Jurkat, Clone E6-1 (cell line): ENCODE data around the gene PPA1. TPM values are rescaled to one million over a fixed set of nuclear protein-coding genes. Genes with fewer than 3 reads are reported as not detected.
"Not testable (repeated sequence)": the region's sequence is repeated elsewhere in the genome, so short reads cannot be mapped to it uniquely, and the experiment has no call there.

Experiments
- DNase-seq: peaks from one replicate; pipeline ENCODE4 v3.0.0-alpha.2; 2011; ENCODE audit warnings: low read depth, low spot score
- H3K4me3 ChIP-seq: 2 replicates; pipeline ENCODE4 v1.5.1; 2011; ENCODE audit warnings: mild to moderate bottlenecking, low read length, control low read depth, moderate library complexity
- polyA plus RNA-seq: library from polyadenylated mRNA; unstranded; fragments of >200 nt; gene quantifications from one replicate; pipeline ENCODE4 v1.2.1, GENCODE V29; 2012; ENCODE audit warnings: missing spikeins; ENCODE audit not compliant: insufficient read length, insufficient read depth

Gene PPA1
- polyA plus RNA-seq = 302 TPM

DNA sequence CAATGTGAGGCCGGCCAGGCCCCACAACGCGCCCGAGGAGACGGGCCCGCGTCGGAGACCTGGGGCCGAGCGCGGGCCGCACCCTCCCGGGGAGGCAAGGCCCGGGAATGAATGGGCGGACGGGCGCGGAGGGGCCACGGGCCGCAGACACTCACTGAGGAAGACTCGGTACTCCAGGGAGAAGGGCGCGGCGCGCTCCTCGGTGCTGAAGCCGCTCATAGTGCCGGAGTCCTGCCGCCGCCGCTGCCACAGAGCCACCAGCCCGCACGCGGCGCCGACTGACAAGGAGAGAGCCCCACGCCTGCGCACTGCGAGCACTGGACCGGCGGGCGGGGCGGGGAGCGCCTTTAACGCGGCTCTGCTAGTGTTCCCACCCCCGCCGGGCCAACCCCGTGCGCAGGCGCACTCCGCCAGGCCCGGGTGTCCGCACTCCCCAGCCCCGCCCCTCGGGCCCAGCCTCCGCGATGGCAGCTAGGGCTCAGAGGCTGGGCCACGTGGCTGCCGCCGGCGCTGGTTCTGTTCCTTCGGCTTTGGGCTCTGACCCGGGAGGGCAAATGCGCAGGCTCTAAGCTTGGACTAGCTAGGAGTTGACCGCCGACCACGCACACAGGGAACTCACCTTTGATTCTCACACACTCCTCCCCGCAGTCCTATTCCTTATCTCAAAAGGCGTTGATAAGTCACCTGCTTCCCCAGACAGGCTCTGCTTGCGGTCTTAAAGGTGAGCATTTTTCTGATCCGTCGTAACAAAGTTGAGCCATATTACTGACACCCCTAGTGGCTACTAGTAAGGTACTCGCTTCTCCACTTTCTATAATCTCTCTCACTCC is at the start of gene PPA1:
TSS of gene PPA1 (minus strand) at position 321 of the 830 bp plus-strand sequence. CDS start at position 219, 102 bp downstream.
- DNase-seq = peak; percentile 92
- H3K4me3 ChIP-seq = peak within 1 kb of the TSS; percentile 92

- no peak overlapping the region for H3K4me3 ChIP-seq
Observed at GRCh38 chr10:70281609-70282008, 48.4 kb upstream of the PPA1 start.

DNA sequence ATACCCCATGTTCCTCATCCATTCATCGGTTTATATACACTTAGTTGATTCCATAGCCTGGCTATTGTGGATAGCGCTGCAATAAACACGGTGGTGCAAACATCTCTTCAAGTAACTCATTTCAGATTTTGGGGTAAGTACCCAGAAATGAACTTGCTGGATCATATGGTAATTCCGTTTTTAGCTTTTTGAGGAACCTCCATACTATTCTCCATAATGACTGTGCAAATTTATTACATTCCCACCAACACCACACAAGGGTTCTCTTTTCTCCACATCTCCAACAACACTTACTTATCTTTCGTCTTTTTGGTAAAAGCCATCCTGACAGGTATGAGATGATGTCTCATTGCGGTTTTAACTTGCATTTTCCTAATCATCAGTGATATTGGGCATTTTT is 46.9 kb upstream of the PPA1 start:
- no peak overlapping the region for H3K4me3 ChIP-seq
- DNase-seq = no peak

More at GRCh38 chr10:70281609-70282008, 48.4 kb upstream of the PPA1 start:
- no peak for DNase-seq

GRCh38 chr10:70277396-70278030 is 44.3 kb upstream of the PPA1 start:
- no peak overlapping the region for H3K4me3 ChIP-seq
- no peak for DNase-seq

- no peak for DNase-seq
- H3K4me3 ChIP-seq = no peak overlapping the region
Observed at GRCh38 chr10:70274643-70275042, 41.4 kb upstream of the PPA1 start.

DNA sequence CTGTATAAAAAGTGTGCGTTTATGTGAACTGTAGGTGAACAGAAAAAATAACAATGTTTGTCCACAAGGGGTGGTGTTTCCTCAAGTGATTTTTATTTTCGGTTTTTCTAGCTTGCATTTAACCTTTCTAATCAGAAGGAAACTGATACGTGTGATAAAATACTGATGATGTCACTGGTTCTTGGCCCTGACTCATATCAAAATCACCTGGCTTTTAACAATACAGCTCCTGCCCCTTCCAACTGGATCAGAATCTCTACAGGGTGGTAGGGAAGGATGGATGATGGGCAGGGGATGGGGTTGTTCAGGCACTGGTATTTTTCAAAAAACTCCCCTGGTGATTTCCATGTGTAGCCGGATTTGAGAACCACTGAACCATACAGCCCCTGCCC is 39.7 kb upstream of the PPA1 start:
- peak; percentile 40 for DNase-seq

GRCh38 chr10:70271996-70272924 is 39.0 kb upstream of the PPA1 start:
- H3K4me3 ChIP-seq = no peak overlapping the region
- no peak for DNase-seq

More for the DNA sequence above, 39.7 kb upstream of the PPA1 start:
- H3K4me3 ChIP-seq = peak overlapping the region; percentile 11

- H3K4me3 ChIP-seq = no peak overlapping the region
- DNase-seq = no peak
Observed at GRCh38 chr10:70270952-70271351, 37.7 kb upstream of the PPA1 start.

DNA sequence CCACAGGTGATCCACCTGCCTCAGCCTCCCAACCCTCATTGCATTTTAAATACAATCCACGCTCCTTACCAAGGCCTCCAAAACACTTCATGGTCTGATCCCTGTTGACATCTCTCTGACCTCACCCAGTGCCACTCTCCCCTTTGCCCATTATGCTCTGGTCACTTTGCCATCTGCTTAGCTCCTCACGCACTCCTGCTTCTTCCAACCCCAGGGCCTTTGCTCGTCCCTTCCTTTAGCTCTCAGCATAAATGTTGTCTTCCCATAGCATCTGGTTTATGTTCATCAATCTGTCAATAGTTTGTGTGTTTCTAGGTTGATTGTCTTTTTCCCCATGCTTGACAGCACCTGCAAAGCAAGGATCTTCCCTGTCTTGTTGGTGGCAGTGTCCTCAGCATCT is 36.5 kb upstream of the PPA1 start:
- DNase-seq = no peak
- H3K4me3 ChIP-seq = no peak overlapping the region

DNA sequence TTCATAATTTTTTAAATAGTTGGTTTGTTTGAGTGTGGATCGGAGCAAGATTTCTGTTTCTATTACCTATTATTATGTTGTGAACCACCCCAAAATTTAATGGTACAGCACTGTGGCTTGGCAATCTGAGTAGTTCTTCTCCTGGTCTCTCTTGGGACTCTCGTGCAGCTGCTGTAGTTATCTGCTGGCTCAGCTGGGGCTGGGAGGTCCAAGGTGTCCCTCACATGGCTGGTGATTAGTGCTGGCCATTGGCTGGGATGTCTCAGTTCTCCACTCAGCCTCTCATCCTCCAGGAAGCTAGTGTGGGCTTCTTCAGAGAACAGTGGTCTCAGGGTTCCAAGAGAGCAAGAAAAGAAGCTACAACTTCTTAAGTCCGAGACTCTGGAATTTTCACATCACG is 35.1 kb upstream of the PPA1 start:
- no peak overlapping the region for H3K4me3 ChIP-seq
- no peak for DNase-seq

- H3K4me3 ChIP-seq = no peak overlapping the region
- no peak for DNase-seq
Observed at GRCh38 chr10:70267161-70267933, 34.1 kb upstream of the PPA1 start.

DNA sequence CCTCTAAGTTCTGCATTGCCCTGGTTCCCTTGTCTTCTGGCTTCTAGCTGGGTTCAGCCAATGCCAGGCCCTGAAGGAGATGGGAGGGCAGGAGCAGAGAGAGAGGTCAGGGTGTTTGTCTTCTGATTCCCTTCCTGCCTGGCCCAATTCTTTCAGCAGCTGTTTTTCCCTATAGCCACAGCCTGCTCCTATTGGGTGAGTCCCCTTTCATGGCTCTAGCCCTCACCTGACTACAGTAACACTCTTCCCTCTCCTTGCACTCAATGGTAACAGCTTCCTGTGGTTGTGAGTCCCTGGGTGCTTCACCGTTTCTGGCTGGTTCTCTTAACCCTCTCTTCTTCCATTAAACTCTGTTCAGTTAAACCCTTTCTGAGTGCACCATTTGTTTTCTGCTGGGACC is 33.5 kb upstream of the PPA1 start:
- peak; percentile 32 for DNase-seq

DNA sequence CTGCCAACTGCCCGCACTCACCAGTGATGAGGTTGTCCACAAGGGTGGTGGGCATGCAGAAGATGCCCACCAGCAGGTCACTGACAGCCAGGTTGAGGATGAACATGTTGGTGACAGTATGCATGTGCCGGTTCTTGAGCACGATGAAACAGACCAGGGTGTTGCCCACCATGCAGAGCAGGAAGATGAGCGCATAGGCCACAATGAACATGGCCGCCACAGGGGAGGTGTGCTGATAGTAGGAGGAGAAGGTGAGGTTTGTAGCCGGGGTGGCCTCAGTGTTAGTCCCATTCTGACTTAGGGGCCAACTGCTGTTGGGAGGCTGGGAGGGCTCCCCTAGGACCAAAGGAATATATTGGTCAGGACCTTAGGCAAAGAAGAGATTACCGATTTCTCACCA is 32.8 kb upstream of the PPA1 start:
- H3K4me3 ChIP-seq = no peak overlapping the region
- DNase-seq = no peak

More for the DNA sequence above, 33.5 kb upstream of the PPA1 start:
- H3K4me3 ChIP-seq = no peak overlapping the region

- no peak overlapping the region for H3K4me3 ChIP-seq
- DNase-seq = no peak
Observed at GRCh38 chr10:70265032-70265689, 31.9 kb upstream of the PPA1 start.

DNA sequence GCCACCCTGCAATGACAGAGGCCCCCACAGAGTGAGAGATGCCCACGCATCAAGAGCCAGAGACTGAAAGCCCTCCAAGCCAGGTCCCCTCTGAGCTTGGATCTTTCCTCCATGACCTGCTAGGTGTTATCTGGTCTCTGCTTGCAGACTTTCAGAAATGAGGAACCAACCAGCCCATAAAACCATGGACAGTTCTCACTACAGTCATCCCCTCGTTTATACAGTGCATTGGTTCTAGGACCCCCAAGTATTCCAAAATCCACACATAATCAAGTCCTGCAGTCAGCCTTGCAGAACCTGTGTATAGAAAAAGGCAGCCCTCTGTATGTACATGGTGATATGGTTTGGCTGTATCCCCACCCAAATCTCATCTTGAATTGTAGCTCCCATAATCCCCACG is 27.5 kb upstream of the PPA1 start:
- no peak overlapping the region for H3K4me3 ChIP-seq
- no peak for DNase-seq

- no peak for DNase-seq
- H3K4me3 ChIP-seq = no peak overlapping the region
Observed at GRCh38 chr10:70260259-70260658, 27.0 kb upstream of the PPA1 start.

DNA sequence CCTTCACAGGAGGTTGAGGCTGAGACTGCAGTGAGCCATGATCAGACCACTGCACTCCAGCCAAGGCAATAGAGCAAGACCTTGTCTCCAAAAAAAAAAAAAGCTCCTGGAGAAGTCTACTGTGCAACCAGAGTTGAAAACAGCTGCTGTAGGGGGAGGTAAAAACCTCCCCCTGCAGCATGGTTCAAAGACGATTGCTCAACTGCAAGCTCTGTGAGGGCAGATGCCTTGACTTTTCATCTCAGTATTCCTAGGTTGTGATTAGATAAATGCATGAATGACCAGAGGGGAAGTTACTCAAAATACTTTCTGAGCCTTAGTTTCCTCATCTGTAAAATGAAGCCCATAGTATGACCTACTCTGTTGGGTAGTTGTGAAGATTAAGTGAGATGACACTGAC is 25.0 kb upstream of the PPA1 start:
- DNase-seq = no peak
- H3K4me3 ChIP-seq = no peak overlapping the region

- not testable (repeated sequence) for H3K4me3 ChIP-seq
Observed at GRCh38 chr10:70257816-70258215, 24.6 kb upstream of the PPA1 start.

More at GRCh38 chr10:70257816-70258215, 24.6 kb upstream of the PPA1 start:
- not testable (repeated sequence) for DNase-seq
